GM12878 (cell line): ENCODE measurements around the gene ESYT2. TPM values are rescaled to one million over a fixed set of nuclear protein-coding genes. Genes with fewer than 3 reads are reported as not detected.

Source experiments
- ATAC-seq: fragments of 200-7000 bp; cut with Tn5 transposase; 3 replicates; pipeline ENCODE4 v1.9.1; 2020; ENCODE audit warnings: mild to moderate bottlenecking, moderate library complexity
- BruUV-seq: library from RNA; stranded (reverse); fragments of 400-500 nt; replicated peaks from 2 replicates; lab custom pipeline; 2021; lab: Mats Ljungman, UMichigan
- CTCF ChIA-PET: fragments of 300-600 bp; sonication (Branson Sonifier 250); formaldehyde crosslinking; extraction: SDS; loops from one replicate; lab custom pipeline; 2021; ENCODE audit warnings: inconsistent platforms; lab: Yijun Ruan, JAX
- POLR2A ChIA-PET: fragments of 350-600 bp; formaldehyde crosslinking; extraction: SDS; loops from one replicate; lab custom pipeline; 2021; ENCODE audit warnings: inconsistent platforms; lab: Charles Lee
- RAD21 ChIA-PET: fragments of 300-600 bp; sonication (Branson Sonifier 250); formaldehyde crosslinking; loops from one replicate; lab custom pipeline; 2023; ENCODE audit warnings: antibody characterized with exemption; ENCODE audit not compliant: unreplicated experiment; lab: Charles Lee
- SMC1A ChIA-PET: fragments of 300-600 bp; sonication (Branson Sonifier 250); formaldehyde crosslinking; loops from one replicate; lab custom pipeline; 2023; ENCODE audit not compliant: unreplicated experiment, uncharacterized antibody; lab: Charles Lee
- DNase-seq: peaks from one replicate; pipeline ENCODE4 v3.0.0-alpha.2; 2011; ENCODE audit warnings: low read depth, low spot score
- FAIRE-seq: peaks from 3 replicates; lab custom pipeline; 2011; peaks lifted over from hg19 to GRCh38; lab: Jason Lieb, UNC
- H2AFZ ChIP-seq: 2 replicates; pipeline ENCODE4 v1.6.0; 2011; ENCODE audit warnings: low read depth, low read length, control low read depth; ENCODE audit not compliant: control insufficient read depth
- H3K27ac ChIP-seq: 2 replicates; pipeline ENCODE4 v1.5.1; 2011; ENCODE audit warnings: control low read depth; ENCODE audit not compliant: control insufficient read depth, insufficient read depth
- H3K27me3 ChIP-seq, 2 experiments: replicated peaks in 1 of 2; 2 replicates each; pipeline versions ENCODE4 v1.6.0 to v1.6.1; 2011; ENCODE audit warnings: low read length in 1 of 2; ENCODE audit not compliant: control insufficient read depth in 2 of 2, insufficient read depth in 2 of 2
- H3K36me3 ChIP-seq, 2 experiments: 2 replicates each; pipeline ENCODE4 v1.5.1; 2011; ENCODE audit warnings: low read length in 1 of 2; ENCODE audit not compliant: control insufficient read depth in 2 of 2, insufficient read depth in 2 of 2
- H3K4me1 ChIP-seq: 2 replicates; pipeline ENCODE4 v1.6.1; 2011; ENCODE audit warnings: mild to moderate bottlenecking, low read length, moderate library complexity, mixed read lengths; ENCODE audit not compliant: control insufficient read depth, insufficient read depth
- H3K4me2 ChIP-seq: 2 replicates; pipeline ENCODE4 v1.6.0; 2011; ENCODE audit warnings: control low read depth; ENCODE audit not compliant: control insufficient read depth, insufficient read depth
- H3K4me3 ChIP-seq: fragments of 200-600 bp; sonication (generic); 2 replicates; pipeline ENCODE4 v1.5.1; 2016
- H3K79me2 ChIP-seq: 2 replicates; pipeline ENCODE4 v1.6.0; 2011; ENCODE audit warnings: low read length; ENCODE audit not compliant: control insufficient read depth, insufficient read depth
- H3K9ac ChIP-seq: 2 replicates; pipeline ENCODE4 v1.8.0; 2011; ENCODE audit warnings: low read length, control low read depth, mixed read lengths; ENCODE audit not compliant: control insufficient read depth, insufficient read depth
- H3K9me3 ChIP-seq: replicated peaks from 3 replicates; pipeline ENCODE4 v1.5.1; 2011; ENCODE audit warnings: mild to moderate bottlenecking, low read length; ENCODE audit not compliant: control insufficient read depth, insufficient read depth
- H4K20me1 ChIP-seq: 2 replicates; pipeline ENCODE4 v1.6.0; 2011; ENCODE audit not compliant: control insufficient read depth, insufficient read depth
- CBX3 ChIP-seq: fragments of 200-600 bp; sonication (generic); IDR thresholded peaks from 2 replicates; pipeline ENCODE4 v1.6.1; 2016; ENCODE audit warnings: low read depth, borderline replicate concordance
- DPF2 ChIP-seq: fragments of 450-650 bp; IDR thresholded peaks from 2 replicates; pipeline ENCODE4 v1.6.1; 2017; ENCODE audit warnings: mild to moderate bottlenecking
- MTA3 ChIP-seq: IDR thresholded peaks from 2 replicates; pipeline ENCODE4 v1.6.1; 2012; ENCODE audit warnings: low read length, inconsistent platforms, borderline replicate concordance
- NR2C1 ChIP-seq: fragments of 450-650 bp; IDR thresholded peaks from 2 replicates; pipeline ENCODE4 v1.6.1; 2017; ENCODE audit warnings: antibody characterized with exemption, mild to moderate bottlenecking, moderate library complexity
- SMAD1 ChIP-seq: fragments of 450-650 bp; IDR thresholded peaks from 2 replicates; pipeline ENCODE4 v1.6.1; 2018; ENCODE audit warnings: mild to moderate bottlenecking, low read depth; ENCODE audit not compliant: partially characterized antibody
- SP1 ChIP-seq: IDR thresholded peaks from one replicate; pipeline ENCODE4 v1.6.1; 2011; ENCODE audit warnings: low read depth, low read length
- TCF3 ChIP-seq: IDR thresholded peaks from 2 replicates; pipeline ENCODE4 v1.6.1; 2012; ENCODE audit warnings: low read depth, mild to moderate bottlenecking, low read length, borderline replicate concordance; ENCODE audit not compliant: insufficient read depth
- WGBS: methylation state at CpG from one replicate; pipeline ENCODE4 v1.1.6; 2016; ENCODE audit warnings: low lambda C conversion rate; ENCODE audit not compliant: insufficient replicate concordance, insufficient coverage; ENCODE audit errors: missing lambda C conversion rate; 5-methylcytosine and 5-hydroxymethylcytosine counted together
- in situ Hi-C: fragments of 300-500 bp; cut with MboI; formaldehyde crosslinking; loops from 9 replicates; pipeline ENCODE4 v1.14.3; 2018; ENCODE audit warnings: mixed read lengths
- intact Hi-C: fragments of 100-400 bp; cut with micrococcal nuclease; formaldehyde crosslinking; loops from one replicate; pipeline ENCODE4 v1.14.2; 2022; ENCODE audit not compliant: unreplicated experiment
- polyA plus RNA-seq, 11 experiments: library from polyadenylated mRNA; depleted of rRNA in 4 of 11; unstranded in 6 of 11; stranded (reverse) in 5 of 11; fragments of >200 nt; fragmentation: Nextera tagmentation in 4 of 11; fragmentation: Illumina TruSeq in 1 of 11; extraction: Ambion mirVana in 4 of 11; extraction: Trizol in 1 of 11; gene quantifications; 1 replicate in 1 of 11; 2 replicates in 10 of 11; pipeline versions ENCODE4 v1.2.1 to v1.2.3, GENCODE V29; 2011 to 2016; ENCODE audit warnings: inconsistent platforms in 2 of 11, missing spikeins in 2 of 11, low read depth in 1 of 11
- total RNA-seq, 4 experiments: library from RNA; depleted of rRNA in 3 of 4; stranded (reverse); fragments of >200 nt in 3 of 4; fragmentation: Illumina TruSeq in 1 of 4; extraction: Trizol in 1 of 4; gene quantifications; 2 replicates each; pipeline versions ENCODE4 v1.2.1 to v1.2.3, GENCODE V29; 2013 to 2021
- TF ChIP-seq, protein P1 (sequence below): IDR thresholded peaks from 2 replicates; pipeline ENCODE4 v1.6.1; 2011; ENCODE audit warnings: low read depth, low read length, improper control_type of control experiment, borderline replicate concordance

Gene ESYT2
- total and polyA plus RNA-seq, 10 of the 15 experiments (the other 5 are each of a cell fraction or from before 2014, with no cell fraction given) = 1.9 to 44.6 (median 21.4) TPM

DNA sequence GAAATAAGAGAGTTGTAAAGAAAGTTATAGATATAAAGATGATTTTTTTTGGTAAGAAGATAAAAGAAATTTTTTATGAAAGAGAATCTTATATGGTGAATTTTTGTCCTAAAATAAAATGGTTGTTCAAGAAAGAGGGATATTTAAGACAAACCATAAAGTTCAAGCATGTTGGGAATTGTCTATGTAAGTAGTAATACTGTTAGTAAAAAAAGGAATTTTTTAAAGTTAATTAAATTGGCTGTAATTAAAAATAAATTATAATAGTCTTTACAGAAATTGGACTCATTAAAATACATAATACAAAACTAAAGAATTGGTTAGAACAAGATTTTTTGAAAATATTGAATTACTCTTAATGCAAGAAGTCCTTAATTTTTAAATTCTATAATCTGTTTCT lies 17.0 kb upstream of the ESYT2 start:
- intact Hi-C loops (no loop called here), in situ Hi-C loops (no loop called here)
- Histone ChIP-seq H3K9me3 (no peaks in the 10 kb centered on the region; the same call in 2 of the 3 replicates), H3K4me1 (no peaks in the 10 kb centered on the region), H2AFZ (no peak overlapping the region), H4K20me1 (no peaks in the 10 kb centered on the region), H3K9ac (no peak overlapping the region), H3K4me3 (no peak overlapping the region), H3K4me2 (no peak overlapping the region), H3K27ac (no peak overlapping the region), H3K36me3 (no peaks in the 10 kb centered on the region), H3K79me2 (no peaks in the 10 kb centered on the region), H3K27me3 (no peaks in the 10 kb centered on the region)
- no peak for TF ChIP-seq NR2C1
- BruUV-seq = no TSS peak
- FAIRE-seq = no peak
- no peak for ATAC-seq
- CTCF ChIA-PET = interaction anchor here (1.2 to 2.1 kb wide), 2 partner anchors 10 to 131 kb away, joined by 3 to 11 read pairs; no protein-coding TSS in a partner anchor
- no peak for DNase-seq
- POLR2A ChIA-PET = interaction anchor here (0.9 to 1.4 kb wide), 2 partner anchors 10 to 17 kb away, joined by 3 to 6 read pairs; partner anchors contain the start of gene DYNC2I1
- RAD21 ChIA-PET = no interaction called here
- SMC1A ChIA-PET = interaction anchor here (2.9 kb wide), 1 partner anchor 13 kb away, joined by 13 read pairs; no protein-coding TSS in a partner anchor

GRCh38 chr7:158843771-158844170 lies 14.5 kb upstream of the ESYT2 start:
- ChIA-PET CTCF (no interaction called here), SMC1A (interaction anchor here (1.6 kb wide), 1 partner anchor 56 kb away, joined by 3 read pairs; no protein-coding TSS in a partner anchor), POLR2A (no interaction called here), RAD21 (no interaction called here)
- Histone ChIP-seq H2AFZ (no peak overlapping the region), H3K4me2 (no peak overlapping the region), H3K4me3 (no peak overlapping the region), H3K27me3 (no peaks in the 10 kb centered on the region; a peak in 1 of 4 replicates), H3K9me3 (no peaks in the 10 kb centered on the region), H3K79me2 (no peaks in the 10 kb centered on the region), H3K9ac (no peak overlapping the region), H3K4me1 (no peaks in the 10 kb centered on the region), H3K27ac (no peak overlapping the region), H4K20me1 (no peaks in the 10 kb centered on the region), H3K36me3 (no peaks in the 10 kb centered on the region)
- BruUV-seq = no TSS peak
- in situ Hi-C loops (no loop called here), intact Hi-C loops (no loop called here)
- TF ChIP-seq MTA3 = no peak
- no peak for TF ChIP-seq CBX3
- no peak for TF ChIP-seq SMAD1
- TF ChIP-seq DPF2 = no peak
- TF ChIP-seq SP1 = no peak
- TF ChIP-seq, protein P1, sequence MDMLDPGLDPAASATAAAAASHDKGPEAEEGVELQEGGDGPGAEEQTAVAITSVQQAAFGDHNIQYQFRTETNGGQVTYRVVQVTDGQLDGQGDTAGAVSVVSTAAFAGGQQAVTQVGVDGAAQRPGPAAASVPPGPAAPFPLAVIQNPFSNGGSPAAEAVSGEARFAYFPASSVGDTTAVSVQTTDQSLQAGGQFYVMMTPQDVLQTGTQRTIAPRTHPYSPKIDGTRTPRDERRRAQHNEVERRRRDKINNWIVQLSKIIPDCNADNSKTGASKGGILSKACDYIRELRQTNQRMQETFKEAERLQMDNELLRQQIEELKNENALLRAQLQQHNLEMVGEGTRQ = no peak
- TF ChIP-seq TCF3 = no peak
- ATAC-seq (no peak), FAIRE-seq (no peak), DNase-seq (no peak)
- 52% methylated on average over 4 of the region's 4 CpGs for WGBS
